Common myeloid progenitor, CD34-positive (primary cell): Measurements from ENCODE around the gene LMLN.

Experiments
- CTCF ChIA-PET: fragments of 350-600 bp; sonication (Branson Sonifier 250); formaldehyde crosslinking; loops from one replicate; lab custom pipeline; 2021; ENCODE audit warnings: antibody characterized with exemption; lab: Charles Lee
- POLR2A ChIA-PET: fragments of 350-600 bp; sonication (Branson Sonifier 250); formaldehyde crosslinking; loops from one replicate; lab custom pipeline; 2021; ENCODE audit warnings: antibody characterized with exemption; lab: Charles Lee
- DNase-seq, 3 donors: peaks; one replicate each; pipeline versions ENCODE4 v3.0.0 to v3.0.0-alpha.2; 2013
- H3K27ac ChIP-seq, 2 experiments: 1 replicate in 1 of 2; 2 replicates in 1 of 2; pipeline ENCODE4 v1.7.0; 2013; ENCODE audit warnings: inconsistent platforms in 2 of 2, low read length in 2 of 2, mild to moderate bottlenecking in 2 of 2, low read depth in 1 of 2, moderate library complexity in 1 of 2; ENCODE audit not compliant: severe bottlenecking in 2 of 2, insufficient read depth in 1 of 2, poor library complexity in 1 of 2
- H3K27me3 ChIP-seq, 5 experiments: replicated peaks in 2 of 5; 1 replicate in 3 of 5; 2 replicates in 2 of 5; pipeline versions ENCODE4 v1.6.1 to v1.7.0; 2013; ENCODE audit warnings: low read length in 4 of 5, mild to moderate bottlenecking in 2 of 5, moderate library complexity in 2 of 5, inconsistent platforms in 1 of 5; ENCODE audit not compliant: insufficient read depth in 5 of 5, control insufficient read depth in 4 of 5
- H3K36me3 ChIP-seq, 4 experiments: 1 replicate in 2 of 4; 2 replicates in 2 of 4; pipeline versions ENCODE4 v1.6.1 to v1.7.0; 2013; ENCODE audit warnings: low read length in 3 of 4, control low read depth in 1 of 4, mild to moderate bottlenecking in 1 of 4; ENCODE audit not compliant: control insufficient read depth in 4 of 4, insufficient read depth in 4 of 4
- H3K4me1 ChIP-seq, 4 experiments: 1 replicate in 3 of 4; 2 replicates in 1 of 4; pipeline versions ENCODE4 v1.6.1 to v1.7.1; 2013; ENCODE audit warnings: low read length in 3 of 4, mild to moderate bottlenecking in 3 of 4, control low read depth in 1 of 4, inconsistent platforms in 1 of 4, moderate library complexity in 1 of 4; ENCODE audit not compliant: control insufficient read depth in 4 of 4, insufficient read depth in 4 of 4; ENCODE audit errors: control extremely low read depth in 1 of 4
- H3K4me3 ChIP-seq, 7 experiments: 1 replicate in 4 of 7; 2 replicates in 3 of 7; pipeline versions ENCODE4 v1.5.1 to v1.7.0; 2013; ENCODE audit warnings: mild to moderate bottlenecking in 7 of 7, low read length in 6 of 7, moderate library complexity in 6 of 7, inconsistent platforms in 2 of 7, low read depth in 2 of 7, control low read depth in 1 of 7; ENCODE audit not compliant: insufficient read depth in 4 of 7, control insufficient read depth in 1 of 7; ENCODE audit errors: extremely low read depth in 1 of 7
- H3K9me3 ChIP-seq, 5 experiments: 1 replicate in 4 of 5; 2 replicates in 1 of 5; pipeline versions ENCODE4 v1.6.1 to v1.7.1; 2013; ENCODE audit warnings: low read length in 4 of 5, mild to moderate bottlenecking in 2 of 5, inconsistent platforms in 1 of 5, low read depth in 1 of 5, moderate library complexity in 1 of 5; ENCODE audit not compliant: control insufficient read depth in 4 of 5, insufficient read depth in 2 of 5; ENCODE audit errors: control extremely low read depth in 1 of 5
- WGBS: methylation state at CpG from one replicate; pipeline ENCODE4 v1.1.5; 2013; ENCODE audit not compliant: insufficient coverage; 5-methylcytosine and 5-hydroxymethylcytosine counted together

The LMLN gene

DNA sequence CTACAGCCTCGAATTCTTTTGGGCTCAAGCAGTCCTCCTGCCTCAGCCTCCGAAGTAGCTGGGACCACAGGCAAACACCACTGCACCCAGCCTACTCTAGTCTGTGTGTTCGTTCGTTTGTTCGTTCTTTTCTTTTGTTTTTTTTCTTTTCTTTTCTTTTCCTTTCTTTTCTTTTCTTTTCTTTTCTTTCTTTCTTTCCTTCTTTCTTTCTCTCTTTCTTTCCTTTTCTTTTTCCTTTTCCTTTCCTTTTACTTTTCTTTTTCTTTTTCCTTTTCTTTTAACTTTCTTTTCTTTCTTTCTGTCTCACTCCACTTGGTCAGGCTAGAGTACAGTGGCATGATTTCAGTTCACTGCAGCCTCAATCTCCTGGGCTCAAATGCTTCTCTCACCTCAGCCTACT, 36.8 kb downstream of the LMLN start:
- no peaks in the 10 kb centered on the region for H3K27me3 ChIP-seq
- peaks cover 0 to 3% (median 0%) of the 10 kb centered on the region in 4 experiments for H3K36me3 ChIP-seq
- DNase-seq, result no peak
- no peaks in the 10 kb centered on the region for H3K4me1 ChIP-seq
- ChIA-PET CTCF (no interaction called here), POLR2A (no interaction called here)
- no peak overlapping the region for H3K4me3 ChIP-seq
- no peaks in the 10 kb centered on the region for H3K9me3 ChIP-seq
- no peak overlapping the region for H3K27ac ChIP-seq
- 94% methylated on average over 5 of the region's 5 CpGs for WGBS

- Histone ChIP-seq H3K27ac (no peak overlapping the region), H3K36me3 (peaks cover 0 to 3% (median 0%) of the 10 kb centered on the region in 4 experiments), H3K4me1 (no peaks in the 10 kb centered on the region), H3K9me3 (no peaks in the 10 kb centered on the region), H3K4me3 (no peak overlapping the region), H3K27me3 (no peaks in the 10 kb centered on the region)
- ChIA-PET POLR2A (no interaction called here), CTCF (no interaction called here)
- 100% methylated on average over 3 of the region's 3 CpGs for WGBS
- DNase-seq, result no peak
These were observed 37.9 kb downstream of the LMLN start for GRCh38 chr3:197997936-197998335.

DNA sequence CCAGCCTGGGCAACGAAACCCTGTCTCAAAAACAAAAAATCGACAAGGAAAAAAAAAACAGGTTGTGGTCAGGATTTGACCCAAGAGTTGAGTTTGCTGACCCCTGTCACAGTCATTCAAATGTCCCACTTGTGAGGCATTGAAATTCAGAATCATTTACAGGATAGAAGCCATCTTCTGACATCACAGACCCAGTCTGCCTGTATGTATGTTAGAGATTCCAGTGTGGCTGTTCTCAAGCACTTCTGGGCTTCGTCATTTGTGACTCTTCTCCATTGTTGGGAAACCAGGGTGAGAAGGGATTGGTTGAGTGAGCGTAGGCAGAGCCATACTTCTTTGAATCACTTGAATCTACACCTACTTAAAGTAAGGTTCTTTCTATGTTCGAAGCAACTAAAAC, 57.1 kb downstream of the LMLN start:
- Histone ChIP-seq H3K4me3 (no peak overlapping the region), H3K9me3 (no peaks in the 10 kb centered on the region), H3K27me3 (no peaks in the 10 kb centered on the region), H3K36me3 (no peaks in the 10 kb centered on the region), H3K27ac (no peak overlapping the region), H3K4me1 (no peaks in the 10 kb centered on the region)
- ChIA-PET POLR2A (no interaction called here), CTCF (no interaction called here)
- DNase-seq, result no peak
- 89% methylated on average over 2 of the region's 5 CpGs for WGBS

- Histone ChIP-seq H3K4me1 (no peaks in the 10 kb centered on the region), H3K27me3 (no peaks in the 10 kb centered on the region), H3K9me3 (no peaks in the 10 kb centered on the region), H3K36me3 (no peaks in the 10 kb centered on the region), H3K4me3 (no peak overlapping the region), H3K27ac (no peak overlapping the region)
- ChIA-PET POLR2A (no interaction called here), CTCF (no interaction called here)
- WGBS, result 100% methylated on average over 1 of the region's 4 CpGs
- no peak for DNase-seq
These were observed 58.4 kb downstream of the LMLN start for GRCh38 chr3:198018416-198018815.

DNA sequence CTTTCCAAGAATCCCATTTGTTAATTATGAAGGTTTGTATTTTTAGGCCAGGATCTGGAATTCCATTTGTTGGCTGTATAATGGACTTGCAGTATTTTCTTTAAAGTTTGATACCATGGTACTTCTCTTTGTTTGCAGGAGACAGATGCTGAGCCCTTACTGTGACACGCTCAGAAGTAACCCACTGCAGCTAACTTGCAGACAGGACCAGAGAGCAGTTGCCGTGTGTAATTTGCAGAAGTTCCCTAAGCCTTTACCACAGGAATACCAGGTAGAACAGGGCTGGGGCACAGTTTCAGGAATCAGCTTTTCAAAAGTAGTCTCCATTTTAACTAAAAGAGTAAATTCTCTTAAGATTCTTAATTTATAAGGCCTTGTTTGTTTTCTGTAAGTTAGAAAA, 59.1 kb downstream of the LMLN start:
- H3K27ac ChIP-seq, result no peak overlapping the region
- no peak overlapping the region for H3K4me3 ChIP-seq
- no peaks in the 10 kb centered on the region for H3K9me3 ChIP-seq
- H3K4me1 ChIP-seq, result no peaks in the 10 kb centered on the region
- H3K27me3 ChIP-seq, result no peaks in the 10 kb centered on the region
- DNase-seq, result no peak
- POLR2A ChIA-PET, result no interaction called here
- WGBS, result 87% methylated on average over 2 of the region's 2 CpGs
- no peaks in the 10 kb centered on the region for H3K36me3 ChIP-seq
- CTCF ChIA-PET, result no interaction called here

GRCh38 chr3:198021320-198021719, 61.3 kb downstream of the LMLN start:
- H3K27ac ChIP-seq, result no peak overlapping the region
- WGBS, result no CpG with 5 or more reads among the region's 5 CpGs
- H3K4me3 ChIP-seq, result no peak overlapping the region
- ChIA-PET POLR2A (no interaction called here), CTCF (interaction anchor here (2.1 kb wide), 1 partner anchor 16 kb away, joined by 5 read pairs; no protein-coding TSS in a partner anchor)
- H3K9me3 ChIP-seq, result no peaks in the 10 kb centered on the region
- no peak for DNase-seq
- no peaks in the 10 kb centered on the region for H3K4me1 ChIP-seq
- H3K27me3 ChIP-seq, result no peaks in the 10 kb centered on the region
- peaks cover 0 to 3% (median 1%) of the 10 kb centered on the region in 4 experiments for H3K36me3 ChIP-seq

DNA sequence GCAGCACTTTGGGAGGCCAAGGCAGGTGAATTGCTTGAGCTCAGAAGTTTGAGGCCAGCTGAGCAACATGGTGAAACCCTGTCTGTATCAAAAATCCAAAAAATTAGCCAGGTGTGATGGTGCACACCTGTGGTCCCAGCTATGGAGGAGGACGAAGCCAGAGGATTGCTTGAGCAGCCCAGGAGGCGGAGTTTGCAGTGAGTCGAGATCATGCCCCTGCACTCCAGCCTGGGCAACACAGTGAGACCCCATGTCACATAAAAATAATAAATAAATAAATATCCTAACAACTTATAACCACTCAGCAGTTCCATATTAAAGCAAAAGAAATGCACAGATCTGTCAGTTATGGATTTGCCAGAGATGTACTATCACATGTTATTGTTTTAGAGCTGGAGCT, 62.6 kb downstream of the LMLN start:
- peaks cover 0 to 3% (median 1%) of the 10 kb centered on the region in 4 experiments for H3K36me3 ChIP-seq
- 92% methylated on average over 3 of the region's 3 CpGs for WGBS
- POLR2A ChIA-PET, result no interaction called here
- H3K9me3 ChIP-seq, result no peaks in the 10 kb centered on the region
- no peak for DNase-seq
- CTCF ChIA-PET, result interaction anchor here (2.1 kb wide), 1 partner anchor 14 kb away, joined by 5 read pairs; no protein-coding TSS in a partner anchor
- H3K27me3 ChIP-seq, result no peaks in the 10 kb centered on the region
- no peak overlapping the region for H3K27ac ChIP-seq
- no peak overlapping the region for H3K4me3 ChIP-seq
- no peaks in the 10 kb centered on the region for H3K4me1 ChIP-seq
